NCI-H146 (cell line): ENCODE measurements around the gene MALT1.
A peak's percentile ranks its signal among the peaks of the same experiment; 100 is the strongest.
"Not testable (repeated sequence)": the region's sequence is repeated elsewhere in the genome, so short reads cannot be mapped to it uniquely, and the experiment has no call there.

ENCODE experiments used
- DNase-seq: peaks from one replicate; lab custom pipeline; 2025; lab: John Stamatoyannopoulos, UW

Gene MALT1

GRCh38 chr18:58772161-58772560 lies 100.9 kb downstream of the MALT1 start:
- no peak for DNase-seq

- DNase-seq, result no peak
These were observed 104.8 kb downstream of the MALT1 start for GRCh38 chr18:58776084-58776483.

- DNase-seq, result not testable (repeated sequence)
These were observed 105.3 kb downstream of the MALT1 start for GRCh38 chr18:58776541-58776940.

- DNase-seq, result no peak
These were observed 106.2 kb downstream of the MALT1 start for GRCh38 chr18:58777471-58777870.

- no peak for DNase-seq
These were observed 108.3 kb downstream of the MALT1 start for GRCh38 chr18:58779529-58779928.

GRCh38 chr18:58780045-58780444 lies 108.8 kb downstream of the MALT1 start:
- DNase-seq, result no peak

GRCh38 chr18:58781627-58782194 lies 110.4 kb downstream of the MALT1 start:
- DNase-seq, result peak; percentile 88

GRCh38 chr18:58784601-58785137 lies 113.4 kb downstream of the MALT1 start:
- DNase-seq, result peak; percentile 60

- DNase-seq, result peak; percentile 52
These were observed 114.0 kb downstream of the MALT1 start for GRCh38 chr18:58785171-58785805.

GRCh38 chr18:58785870-58786269 lies 114.6 kb downstream of the MALT1 start:
- no peak for DNase-seq

- no peak for DNase-seq
These were observed 116.4 kb downstream of the MALT1 start for GRCh38 chr18:58787536-58788149.

GRCh38 chr18:58788470-58788869 lies 117.2 kb downstream of the MALT1 start:
- DNase-seq, result no peak

GRCh38 chr18:58788971-58789875 lies 118.0 kb downstream of the MALT1 start:
- DNase-seq, result no peak

GRCh38 chr18:58789876-58790240 lies 118.6 kb downstream of the MALT1 start:
- no peak for DNase-seq

GRCh38 chr18:58792086-58792485 lies 120.8 kb downstream of the MALT1 start:
- DNase-seq, result no peak

- DNase-seq, result no peak
These were observed 122.1 kb downstream of the MALT1 start for GRCh38 chr18:58793361-58793760.

- no peak for DNase-seq
These were observed 125.0 kb downstream of the MALT1 start for GRCh38 chr18:58796220-58796619.

- DNase-seq, result no peak
These were observed 129.3 kb downstream of the MALT1 start for GRCh38 chr18:58800582-58800981.

- no peak for DNase-seq
These were observed 131.7 kb downstream of the MALT1 start for GRCh38 chr18:58802959-58803358.

- peak; percentile 70 for DNase-seq
These were observed 132.7 kb downstream of the MALT1 start for GRCh38 chr18:58803978-58804377.
